GM19438 (cell line): ENCODE measurements around the gene GNG10.
"Not testable (repeated sequence)": the region's sequence is repeated elsewhere in the genome, so short reads cannot be mapped to it uniquely, and the experiment has no call there.

Source experiments
- ATAC-seq: cut with Tn5 transposase; IDR thresholded peaks from one replicate; pipeline ENCODE4 v1.9.1; 2021; ENCODE audit warnings: low read depth; ENCODE audit not compliant: unreplicated experiment

Gene GNG10

GRCh38 chr9:111648066-111648465, 13.3 kb upstream of the GNG10 start:
- no peak for ATAC-seq

DNA sequence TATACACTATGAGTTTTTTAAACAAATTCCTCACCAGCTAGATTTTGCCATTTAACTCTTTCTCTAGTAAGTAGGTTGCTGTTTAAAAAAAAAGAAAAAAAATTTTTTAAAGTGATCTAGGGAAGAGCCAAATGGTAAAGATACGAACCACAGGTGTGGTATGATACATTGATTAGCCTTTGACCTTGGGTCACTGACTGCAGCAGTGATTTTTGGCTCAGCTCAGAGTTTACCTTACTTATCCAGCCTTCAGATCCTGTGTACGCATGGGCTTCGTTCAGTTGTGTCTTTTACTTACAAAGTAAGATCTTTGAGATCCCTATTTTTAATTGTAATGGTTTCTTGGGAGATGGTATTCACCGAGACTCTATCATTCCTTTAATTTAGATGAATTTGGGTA, 12.4 kb upstream of the GNG10 start:
- ATAC-seq = no peak

DNA sequence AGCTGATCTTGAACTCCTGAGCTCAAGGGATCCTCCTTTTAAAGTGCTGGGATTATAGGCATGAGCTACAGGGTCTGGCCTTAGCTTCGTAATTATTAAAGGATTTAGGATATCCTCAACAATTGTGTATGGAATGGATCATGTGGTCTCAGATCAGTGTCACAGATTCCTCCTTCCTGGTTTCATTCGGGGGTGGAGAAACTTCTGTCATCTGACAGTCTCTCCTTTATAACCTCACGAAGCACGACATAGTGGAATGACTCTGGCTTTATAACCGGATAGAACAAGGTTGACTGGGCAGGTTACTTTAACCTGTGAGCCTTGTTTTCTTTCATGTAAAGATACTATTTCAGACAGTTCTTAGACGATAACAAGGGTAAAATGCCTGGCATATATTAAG, 4.4 kb upstream of the GNG10 start:
- ATAC-seq = no peak

DNA sequence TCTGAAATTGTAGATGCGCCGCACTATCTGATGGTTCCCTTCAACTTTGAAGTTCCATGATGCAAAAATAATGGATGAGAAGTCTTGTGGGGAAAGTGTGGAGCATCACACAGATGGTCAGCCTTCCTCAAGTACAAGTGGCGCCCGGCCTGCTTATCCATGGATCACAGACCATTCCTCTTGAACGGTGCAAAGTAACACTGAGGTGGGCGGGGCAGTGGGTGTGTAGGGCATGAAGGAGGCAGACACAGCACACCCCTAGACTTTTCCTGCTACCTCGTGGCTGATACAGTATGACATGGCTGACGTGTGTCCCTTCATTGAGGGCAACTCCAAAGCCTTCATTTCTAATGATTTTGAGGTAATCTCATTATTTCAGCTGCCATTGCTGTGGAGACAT, 2.5 kb upstream of the GNG10 start:
- no peak for ATAC-seq

GRCh38 chr9:111659691-111660090, 1.7 kb upstream of the GNG10 start:
- ATAC-seq = no peak

DNA sequence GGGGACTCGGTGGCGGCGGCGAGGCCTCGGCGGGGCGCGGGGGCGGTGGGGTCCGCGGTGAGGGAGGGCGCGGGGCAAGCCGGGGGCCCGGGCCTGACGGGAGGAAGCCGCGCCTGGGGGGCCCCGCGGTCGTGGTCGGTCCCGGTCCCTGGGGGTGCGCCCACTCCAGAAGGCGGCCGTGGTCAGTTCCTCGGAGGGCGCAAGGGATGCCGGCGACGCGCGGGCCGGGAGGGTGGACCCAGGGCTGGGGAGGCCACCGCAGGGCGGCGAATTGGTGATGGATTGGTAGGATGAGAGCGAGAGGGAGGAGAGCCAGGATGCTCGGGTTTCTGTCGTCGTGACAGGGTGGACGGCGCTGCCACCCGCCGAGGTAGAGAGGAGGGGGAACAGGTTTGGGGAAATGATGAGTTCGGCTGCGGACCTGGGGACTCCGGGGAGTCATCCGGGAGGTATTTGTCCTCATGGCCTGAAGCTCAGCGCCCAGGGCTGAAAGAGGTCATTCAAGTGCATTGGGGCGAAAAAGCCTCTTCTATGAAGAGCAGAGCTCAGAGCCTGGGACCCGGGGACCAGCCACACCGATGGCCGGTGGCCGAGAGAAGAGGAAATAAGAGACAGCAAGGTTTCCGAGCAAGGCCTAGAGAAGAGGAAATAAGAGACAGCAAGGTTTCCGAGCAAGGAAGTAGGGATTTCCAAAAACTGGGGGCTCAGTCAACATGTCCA, 557 bp downstream of the GNG10 start:
- ATAC-seq = peak; percentile 33

- ATAC-seq = no peak
Measured at GRCh38 chr9:111662576-111663300, 1.3 kb downstream of the GNG10 start.

DNA sequence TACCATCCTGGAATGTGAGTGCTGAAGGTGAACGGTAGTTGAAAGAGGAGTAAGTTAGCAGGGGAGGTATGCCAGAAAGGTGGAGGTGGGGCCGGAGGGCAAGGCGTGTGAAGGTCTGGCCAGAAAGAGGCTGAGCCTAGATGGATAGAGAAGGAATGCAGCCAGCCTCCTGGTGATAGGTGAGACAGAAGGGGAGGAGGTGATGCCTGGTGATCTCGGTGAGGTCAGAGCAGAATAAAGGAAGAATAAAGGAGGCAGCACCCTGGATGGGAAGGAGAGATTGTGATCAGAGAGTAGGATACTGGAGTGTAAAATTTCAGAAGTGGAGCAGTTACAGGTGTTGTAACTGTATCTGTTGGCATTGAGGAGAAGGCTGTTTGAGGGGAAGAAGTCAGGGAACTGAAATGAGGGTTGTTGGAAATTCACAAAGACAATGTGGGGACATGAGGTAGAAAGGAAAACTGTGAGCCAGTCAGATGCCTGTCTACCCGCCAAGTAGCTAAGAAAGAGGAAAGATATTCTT, 2.0 kb downstream of the GNG10 start:
- ATAC-seq = no peak

- no peak for ATAC-seq
Measured at GRCh38 chr9:111668026-111668573, 6.7 kb downstream of the GNG10 start.

DNA sequence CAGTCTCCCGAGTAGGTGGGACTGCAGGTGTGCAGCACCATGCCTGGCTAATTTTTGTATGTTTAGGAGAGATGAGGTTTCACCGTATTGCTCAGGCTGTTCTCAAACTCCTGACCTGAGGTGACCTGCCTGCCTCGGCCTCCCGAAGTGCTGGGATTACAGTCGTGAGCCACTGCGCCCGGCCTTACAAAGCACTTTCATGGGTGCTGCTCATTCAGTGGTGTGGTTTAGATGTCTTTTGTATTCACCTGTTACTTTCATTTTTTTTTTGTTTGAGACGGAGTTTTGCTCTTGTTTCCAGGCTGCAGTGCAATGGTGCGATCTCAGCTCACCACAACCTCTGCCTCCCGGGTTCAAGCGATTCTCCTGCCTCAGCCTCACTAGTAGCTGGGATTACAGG, 7.2 kb downstream of the GNG10 start:
- not testable (repeated sequence) for ATAC-seq

GRCh38 chr9:111674319-111674718, 12.9 kb downstream of the GNG10 start:
- no peak for ATAC-seq

DNA sequence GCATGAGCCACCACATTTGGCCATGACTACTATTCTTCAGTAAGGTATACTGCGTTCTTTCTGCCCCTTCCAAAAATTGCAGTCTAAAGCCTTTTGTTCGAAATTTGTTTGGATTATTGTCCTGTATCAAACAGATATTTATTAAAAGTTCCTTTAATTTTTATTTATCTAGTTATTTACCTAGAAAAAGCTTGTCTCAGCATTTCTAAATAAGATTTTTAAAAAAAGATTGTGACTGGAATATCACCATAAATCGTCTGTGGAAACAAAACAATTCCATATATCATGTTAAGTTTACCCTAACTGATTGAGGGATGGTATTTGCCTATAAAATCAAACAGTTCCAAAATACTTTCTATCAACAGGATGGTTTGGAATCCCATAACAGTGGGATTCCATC, 14.7 kb downstream of the GNG10 start:
- no peak for ATAC-seq

DNA sequence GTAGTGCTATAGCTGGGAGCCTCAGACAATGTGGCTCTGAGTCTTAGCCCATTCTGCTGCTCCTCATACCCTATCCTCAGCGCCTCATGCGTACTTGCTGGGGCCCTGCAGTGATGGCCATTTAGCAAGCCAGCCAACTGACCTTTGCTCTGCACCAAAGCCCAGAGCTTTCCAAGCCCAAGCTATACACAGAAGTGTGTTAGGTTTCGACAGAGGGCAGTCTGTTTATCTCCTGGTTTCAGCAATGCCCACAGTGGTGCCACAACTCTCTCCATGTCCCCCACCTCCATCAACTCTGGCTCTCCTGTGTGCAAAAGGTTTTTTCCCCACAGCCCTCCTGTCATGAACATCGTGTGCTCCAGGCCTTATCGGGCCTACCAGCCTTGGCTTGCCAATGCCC, 16.9 kb downstream of the GNG10 start:
- ATAC-seq = no peak

- ATAC-seq = no peak
Measured at GRCh38 chr9:111679199-111679598, 17.8 kb downstream of the GNG10 start.

DNA sequence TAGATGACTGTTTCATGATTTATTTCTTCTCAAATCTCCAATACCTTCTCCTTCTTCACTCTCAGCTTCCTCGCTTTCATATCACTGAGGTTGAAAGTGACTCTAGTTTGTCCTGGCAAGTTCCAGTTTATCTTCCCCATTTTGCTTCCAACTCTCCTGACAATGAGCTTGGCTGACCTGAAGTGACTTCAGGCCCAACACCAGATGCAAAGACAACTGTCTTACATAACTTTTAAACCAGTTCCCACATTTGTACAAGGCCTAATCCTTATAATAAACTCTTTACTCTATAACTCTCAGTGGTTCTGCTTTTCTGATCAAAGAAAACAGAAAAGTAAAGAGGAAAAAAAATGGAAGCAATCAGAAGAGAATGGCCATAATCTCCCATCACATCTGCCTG, 22.0 kb downstream of the GNG10 start:
- ATAC-seq = no peak

GRCh38 chr9:111691672-111692329, 30.4 kb downstream of the GNG10 start:
- no peak for ATAC-seq

DNA sequence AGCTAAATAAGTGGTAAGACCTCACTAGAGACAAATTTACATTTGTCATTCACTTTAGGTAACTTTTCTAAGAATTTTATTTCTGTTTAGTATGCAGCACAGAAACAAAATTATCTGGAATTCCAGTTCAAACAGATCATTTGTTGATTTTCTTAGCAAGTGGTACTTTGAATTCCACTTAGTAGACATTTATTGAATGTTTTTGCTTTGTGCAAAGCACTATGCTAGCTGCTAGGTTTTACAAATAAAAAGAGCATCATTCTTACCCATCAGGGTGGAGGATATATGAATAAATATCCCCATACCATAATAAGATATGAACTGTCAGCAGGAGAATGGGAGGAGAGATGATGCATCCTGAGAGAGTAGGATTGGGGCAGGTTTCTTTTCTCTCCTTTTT, 35.4 kb downstream of the GNG10 start:
- ATAC-seq = no peak

DNA sequence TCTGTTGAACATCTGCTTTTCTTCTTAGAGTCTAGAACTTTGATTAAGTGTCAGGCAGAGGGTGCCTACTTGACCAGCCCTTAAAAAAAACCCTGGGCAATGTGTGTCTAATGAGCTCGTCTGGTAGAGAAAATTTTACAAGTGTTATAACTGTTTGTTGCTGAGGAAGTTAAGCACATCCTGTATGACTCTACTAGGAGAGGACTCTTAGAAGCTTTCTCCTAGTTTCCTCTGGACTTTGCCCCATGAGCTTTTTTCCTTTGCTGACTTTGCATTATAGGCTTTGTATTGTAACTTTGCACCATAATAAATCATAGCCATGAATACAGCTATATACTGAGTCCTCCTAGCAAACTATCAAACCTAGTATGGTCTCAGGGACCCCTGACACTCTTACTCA, 39.4 kb downstream of the GNG10 start:
- no peak for ATAC-seq

DNA sequence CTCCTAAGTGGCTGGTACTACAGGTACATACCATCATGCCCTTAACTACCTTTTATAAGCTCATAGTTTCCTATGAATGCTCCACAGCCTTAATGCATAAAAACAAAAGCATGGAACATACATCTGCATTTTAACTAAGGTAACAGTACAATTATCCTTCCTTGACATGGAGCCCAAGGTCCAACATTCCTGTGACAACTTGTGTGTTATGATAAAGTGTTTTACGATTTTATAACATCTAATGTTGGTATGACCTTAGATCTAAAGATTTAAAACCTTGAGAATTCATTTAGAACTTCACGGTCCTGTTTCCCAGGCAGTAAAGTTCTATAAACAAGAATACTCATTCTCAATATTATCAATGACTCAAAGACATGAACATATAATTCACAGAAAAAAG, 43.1 kb downstream of the GNG10 start:
- no peak for ATAC-seq

DNA sequence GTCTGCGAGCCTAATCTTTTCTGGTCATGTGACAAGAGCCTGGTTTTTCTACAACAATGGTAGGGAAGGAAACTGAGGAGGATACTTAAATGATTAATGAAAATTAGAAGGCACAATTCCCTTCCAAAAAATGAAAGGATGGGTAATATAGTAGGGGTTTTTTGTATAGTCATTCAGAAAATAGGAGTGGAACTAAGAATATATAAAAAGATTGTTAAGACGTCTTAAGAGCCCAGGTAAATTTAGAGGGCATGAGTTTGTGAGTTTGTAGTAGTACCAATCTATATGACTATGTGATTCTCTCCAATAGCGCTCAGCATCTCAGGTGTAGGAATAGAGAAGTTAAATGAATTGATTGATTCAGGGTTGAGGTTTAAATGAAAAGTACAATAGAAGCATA, 50.1 kb downstream of the GNG10 start:
- ATAC-seq = no peak

DNA sequence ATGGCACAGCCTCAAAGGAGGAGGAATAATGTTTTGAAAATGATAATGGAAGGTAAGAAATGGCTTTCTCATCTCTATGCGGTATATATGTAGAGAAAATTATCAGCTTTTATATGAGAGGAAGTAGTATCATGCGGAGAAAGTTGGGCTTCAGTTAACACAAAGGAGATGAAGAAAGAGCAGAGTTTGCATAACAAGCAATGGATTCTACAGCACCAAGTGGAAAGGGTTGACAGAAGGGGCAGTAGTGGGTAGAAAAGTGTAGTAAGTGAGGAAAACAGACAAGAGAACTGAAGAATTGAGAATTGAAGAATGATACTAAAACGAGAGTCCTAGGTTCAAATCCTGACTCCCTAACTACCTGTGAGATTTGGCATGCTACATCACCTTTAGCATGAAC, 51.0 kb downstream of the GNG10 start:
- no peak for ATAC-seq
